K562 (cell line): Measurements from ENCODE around the gene SPDYE6. TPM values are rescaled to one million over a fixed set of nuclear protein-coding genes. Genes with fewer than 3 reads are reported as not detected.

ENCODE experiments used
- BCOR ChIP-seq: fragments of 450-650 bp; IDR thresholded peaks from 2 replicates; pipeline ENCODE4 v1.6.1; 2016
- CHD4 ChIP-seq: fragments of 200-600 bp; sonication (generic); IDR thresholded peaks from 3 replicates; pipeline ENCODE4 v1.6.1; 2012; ENCODE audit warnings: low read depth, mild to moderate bottlenecking, mixed read lengths, low read length, inconsistent platforms; ENCODE audit not compliant: insufficient read depth, insufficient replicate concordance, poor library complexity, severe bottlenecking
- CREB5 ChIP-seq: fragments of 250-450 bp; sonication (Bioruptor Pico); IDR thresholded peaks from 2 replicates; pipeline ENCODE4 v1.5.0; 2020; ENCODE audit warnings: mild to moderate bottlenecking
- ELF4 ChIP-seq: fragments of 450-650 bp; formaldehyde crosslinking; IDR thresholded peaks from 2 replicates; pipeline ENCODE4 v1.4.0; 2022; ENCODE audit warnings: missing genetic modification characterization
- FOSL1 ChIP-seq: fragments of 200-800 bp; sonication (Bioruptor generic); conservative IDR thresholded peaks from 2 replicates; pipeline ENCODE4 v1.6.1; 2016; ENCODE audit warnings: missing genetic modification characterization, missing compliant biosample characterization
- FOXA1 ChIP-seq: fragments of 450-650 bp; IDR thresholded peaks from 2 replicates; pipeline ENCODE4 v1.6.1; 2016; ENCODE audit warnings: mild to moderate bottlenecking, borderline replicate concordance
- FOXP4 ChIP-seq: sonication (generic); formaldehyde crosslinking; IDR thresholded peaks from 2 replicates; pipeline ENCODE4 v1.8.0; 2022; ENCODE audit warnings: mild to moderate bottlenecking, missing genetic modification reagents, borderline replicate concordance
- GTF2A2 ChIP-seq: IDR thresholded peaks from 2 replicates; pipeline ENCODE4 v1.6.1; 2016; ENCODE audit warnings: mild to moderate bottlenecking, missing genetic modification characterization, missing compliant biosample characterization
- HDAC6 ChIP-seq: IDR thresholded peaks from 2 replicates; pipeline ENCODE4 v1.6.1; 2012; ENCODE audit warnings: low read depth, mild to moderate bottlenecking, control low read depth, inconsistent platforms, low read length, moderate library complexity
- HMGXB4 ChIP-seq: sonication (generic); formaldehyde crosslinking; IDR thresholded peaks from 2 replicates; pipeline ENCODE4 v1.8.1; 2023; ENCODE audit warnings: mild to moderate bottlenecking, missing genetic modification reagents
- ILF3 ChIP-seq: fragments of 450-650 bp; IDR thresholded peaks from 2 replicates; pipeline ENCODE4 v1.6.1; 2018; ENCODE audit warnings: antibody characterized with exemption, mild to moderate bottlenecking, moderate library complexity, borderline replicate concordance
- KAT7 ChIP-seq: sonication (generic); formaldehyde crosslinking; IDR thresholded peaks from 2 replicates; pipeline ENCODE4 v1.8.0; 2022; ENCODE audit warnings: missing genetic modification reagents, mild to moderate bottlenecking, borderline replicate concordance
- MCM7 ChIP-seq, 2 experiments: fragments of 450-650 bp; IDR thresholded peaks; 2 replicates each; pipeline ENCODE4 v1.6.1; 2016 to 2018
- NCOA4 ChIP-seq: fragments of 450-650 bp; IDR thresholded peaks from 2 replicates; pipeline ENCODE4 v1.6.1; 2018; ENCODE audit warnings: mild to moderate bottlenecking; ENCODE audit not compliant: partially characterized antibody
- NUFIP1 ChIP-seq: fragments of 450-650 bp; IDR thresholded peaks from 2 replicates; pipeline ENCODE4 v1.6.1; 2018; ENCODE audit not compliant: partially characterized antibody
- POLR2A ChIP-seq: fragments of 450-650 bp; conservative IDR thresholded peaks from 2 replicates; pipeline ENCODE4 v1.6.1; 2016
- SMAD1 ChIP-seq: fragments of 150-350 bp; IDR thresholded peaks from 2 replicates; pipeline ENCODE4 v1.6.1; 2014; ENCODE audit warnings: low read length, low read depth; ENCODE audit not compliant: partially characterized antibody
- SREBF1 ChIP-seq: fragments of 150-350 bp; IDR thresholded peaks from 2 replicates; pipeline ENCODE4 v1.6.1; 2014; ENCODE audit warnings: antibody characterized with exemption, low read depth, low read length, borderline replicate concordance
- SRF ChIP-seq, 2 experiments: fragments of 250-450, 450-650 bp in 1 of 2; sonication (Bioruptor Pico) in 1 of 2; sonication (generic) in 1 of 2; formaldehyde crosslinking; IDR thresholded peaks; 2 replicates each; pipeline versions ENCODE4 v1.5.0 to v1.5.1; 2020 to 2022; ENCODE audit warnings: mild to moderate bottlenecking in 1 of 2, missing genetic modification reagents in 1 of 2
- STAT5A ChIP-seq: IDR thresholded peaks from 2 replicates; pipeline ENCODE4 v1.6.1; 2012; ENCODE audit warnings: low read length, inconsistent platforms, borderline replicate concordance
- ZBTB43 ChIP-seq: sonication (generic); formaldehyde crosslinking; IDR thresholded peaks from 2 replicates; pipeline ENCODE4 v1.8.0; 2023; ENCODE audit warnings: mild to moderate bottlenecking, missing genetic modification reagents
- ZNF12 ChIP-seq: sonication (generic); formaldehyde crosslinking; IDR thresholded peaks from 2 replicates; pipeline ENCODE4 v1.4.0; 2020; ENCODE audit warnings: mild to moderate bottlenecking, missing genetic modification reagents
- polyA plus RNA-seq, 8 experiments: library from polyadenylated mRNA; depleted of rRNA in 4 of 8; stranded (reverse) in 5 of 8; unstranded in 3 of 8; fragments of >200 nt; fragmentation: Nextera tagmentation in 2 of 8; fragmentation: Illumina TruSeq in 1 of 8; extraction: Ambion mirVana in 2 of 8; extraction: Trizol in 1 of 8; gene quantifications; 2 replicates each; pipeline versions ENCODE4 v1.2.1 to v1.2.3, GENCODE V29; 2011 to 2014; ENCODE audit warnings: inconsistent platforms in 1 of 8, missing spikeins in 1 of 8
- total RNA-seq, 7 experiments: library from RNA; depleted of rRNA in 6 of 7; stranded (reverse); fragments of >200 nt in 6 of 7; fragmentation: Illumina TruSeq in 2 of 7; extraction: Trizol in 2 of 7; gene quantifications; 2 replicates each; pipeline versions ENCODE4 v1.2.1 to v1.2.3, GENCODE V29; 2011 to 2021; ENCODE audit warnings: low replicate concordance in 1 of 7

SPDYE6 gene
- total and polyA plus RNA-seq, 9 of the 15 experiments (the other 6 are each of a cell fraction or from before 2014, with no cell fraction given) = 0.24 to 0.35 TPM; not detected in 7

- TF ChIP-seq ZNF12 (CRISPR knock-in tag) (peak; percentile 51), ZBTB43 (CRISPR knock-in tag) (0 out of 2 replicates have a peak, but pooled peaks have one; percentile 37), SMAD1 (peak; percentile 48), FOXA1 (no peak), GTF2A2 (tag) (no peak), POLR2A (peak; percentile 85), NUFIP1 (no peak), ELF4 (CRISPR knock-in tag) (no peak), ILF3 (no peak), MCM7 (IDR thresholded peaks at IDR 0.05) (no peak), HDAC6 (0 out of 2 replicates have a peak, but pooled peaks have one; percentile 15), FOXP4 (CRISPR knock-in tag) (no peak; the same call in 1 of the 2 replicates), SREBF1 (no peak), CHD4 (no peak), FOSL1 (tag) (no peak), BCOR (no peak), KAT7 (CRISPR knock-in tag) (peak; percentile 47; the same call in 1 of the 2 replicates), SRF (CRISPR knock-in tag; IDR thresholded peaks at IDR 0.05) (no peak), HMGXB4 (CRISPR knock-in tag) (0 out of 2 replicates have a peak, but pooled peaks have one; percentile 58), CREB5 (CRISPR knock-in tag) (no peak), STAT5A (no peak), NCOA4 (no peak)
These were observed 39.8 kb upstream of the SPDYE6 start, which contains the start of gene PRKRIP1 (continued) for GRCh38 chr7:102395873-102396709.
